GM21367 (cell line): ENCODE measurements around the gene TIAM1.

ENCODE experiments used
- ATAC-seq: cut with Tn5 transposase; IDR thresholded peaks from one replicate; pipeline ENCODE4 v1.9.1; 2021; ENCODE audit not compliant: unreplicated experiment

The TIAM1 gene

GRCh38 chr21:31218830-31219608 is 125.0 kb downstream of the TIAM1 start:
- ATAC-seq: no peak

GRCh38 chr21:31216206-31216605 is 127.9 kb downstream of the TIAM1 start:
- no peak for ATAC-seq

- ATAC-seq: no peak
Measured at GRCh38 chr21:31213787-31214186, 130.3 kb downstream of the TIAM1 start.

- no peak for ATAC-seq
Measured at GRCh38 chr21:31211836-31212235, 132.2 kb downstream of the TIAM1 start.

- no peak for ATAC-seq
Measured at GRCh38 chr21:31205412-31205811, 138.6 kb downstream of the TIAM1 start.

- ATAC-seq: no peak
Measured at GRCh38 chr21:31204801-31205200, 139.3 kb downstream of the TIAM1 start.

GRCh38 chr21:31203431-31204054 is 140.5 kb downstream of the TIAM1 start:
- ATAC-seq: no peak

GRCh38 chr21:31201548-31201947 is 142.5 kb downstream of the TIAM1 start:
- ATAC-seq: no peak

- no peak for ATAC-seq
Measured at GRCh38 chr21:31201144-31201543, 142.9 kb downstream of the TIAM1 start.

GRCh38 chr21:31198575-31198974 is 145.5 kb downstream of the TIAM1 start:
- no peak for ATAC-seq

- ATAC-seq: no peak
Measured at GRCh38 chr21:31196724-31197123, 147.3 kb downstream of the TIAM1 start.

- peak; percentile 56 for ATAC-seq
Measured at GRCh38 chr21:31195334-31196015, 148.6 kb downstream of the TIAM1 start.

GRCh38 chr21:31194510-31195293 is 149.4 kb downstream of the TIAM1 start:
- no peak for ATAC-seq

GRCh38 chr21:31193761-31194160 is 150.3 kb downstream of the TIAM1 start:
- ATAC-seq: no peak

GRCh38 chr21:31191553-31191952 is 152.5 kb downstream of the TIAM1 start:
- no peak for ATAC-seq

- ATAC-seq: no peak
Measured at GRCh38 chr21:31190516-31190915, 153.5 kb downstream of the TIAM1 start.

- ATAC-seq: no peak
Measured at GRCh38 chr21:31187499-31187898, 156.6 kb downstream of the TIAM1 start.

GRCh38 chr21:31186916-31187315 is 157.1 kb downstream of the TIAM1 start:
- ATAC-seq: no peak

GRCh38 chr21:31185663-31186062 is 158.4 kb downstream of the TIAM1 start:
- ATAC-seq: no peak

GRCh38 chr21:31184876-31185275 is 159.2 kb downstream of the TIAM1 start:
- no peak for ATAC-seq

- ATAC-seq: no peak
Measured at GRCh38 chr21:31184459-31184858, 159.6 kb downstream of the TIAM1 start.
